Endothelial cell (in vitro differentiated cells): ENCODE measurements around the gene SESN2. TPM values are rescaled to one million over a fixed set of nuclear protein-coding genes. Genes with fewer than 3 reads are reported as not detected.

Experiments
- DNase-seq: peaks from one replicate; pipeline ENCODE4 v3.0.0; 2021; ENCODE audit warnings: low spot score
- H3K27ac Mint-ChIP-seq: one replicate; pipeline ENCODE4 v1.8.0; 2021; ENCODE audit warnings: mixed read lengths, inconsistent platforms; ENCODE audit not compliant: unreplicated experiment
- H3K27me3 Mint-ChIP-seq: one replicate; pipeline ENCODE4 v1.8.0; 2021; ENCODE audit warnings: mild to moderate bottlenecking, moderate library complexity, mixed read lengths, inconsistent platforms; ENCODE audit not compliant: unreplicated experiment
- H3K36me3 Mint-ChIP-seq: one replicate; pipeline ENCODE4 v1.8.0; 2021; ENCODE audit warnings: mild to moderate bottlenecking, low read depth, mixed read lengths, inconsistent platforms; ENCODE audit not compliant: unreplicated experiment
- H3K4me1 Mint-ChIP-seq: one replicate; pipeline ENCODE4 v1.8.0; 2021; ENCODE audit warnings: mild to moderate bottlenecking, mixed read lengths, inconsistent platforms; ENCODE audit not compliant: unreplicated experiment
- H3K4me3 Mint-ChIP-seq: one replicate; pipeline ENCODE4 v1.8.0; 2021; ENCODE audit warnings: mild to moderate bottlenecking, mixed read lengths, inconsistent platforms; ENCODE audit not compliant: unreplicated experiment
- H3K9me3 Mint-ChIP-seq: one replicate; pipeline ENCODE4 v1.8.0; 2021; ENCODE audit warnings: mixed read lengths, inconsistent platforms; ENCODE audit not compliant: unreplicated experiment
- CTCF ChIP-seq: fragments of 200-600 bp; sonication (generic); IDR thresholded peaks from one replicate; pipeline ENCODE4 v1.5.0; 2021; ENCODE audit warnings: antibody characterized with exemption; ENCODE audit not compliant: unreplicated experiment
- total RNA-seq: library from RNA; stranded (reverse); fragmentation: NEBNext Ultra II Directional; extraction: Animal tissue kit (Norgen Biotek cat#: 25700); gene quantifications from one replicate; pipeline ENCODE4 v1.2.1, GENCODE V29; 2021; ENCODE audit not compliant: unreplicated experiment

Gene SESN2
- total RNA-seq, 1 donor from 2014 or later: 31.0 TPM

- Mint-ChIP-seq H3K9me3 (no peaks in the 10 kb centered on the region), H3K27me3 (no peaks in the 10 kb centered on the region), H3K36me3 (no peaks in the 10 kb centered on the region), H3K4me1 (peaks cover 3% of the 10 kb centered on the region), H3K27ac (no peak overlapping the region), H3K4me3 (no peak overlapping the region)
- no peak for TF ChIP-seq CTCF
- DNase-seq: no peak
Observed at GRCh38 chr1:28313702-28314546, 54.6 kb downstream of the SESN2 start.

- H3K27ac Mint-ChIP-seq: no peak overlapping the region
- no peak overlapping the region for H3K4me3 Mint-ChIP-seq
- H3K27me3 Mint-ChIP-seq: no peaks in the 10 kb centered on the region
- H3K4me1 Mint-ChIP-seq: peaks cover 3% of the 10 kb centered on the region
- DNase-seq: no peak
- H3K36me3 Mint-ChIP-seq: no peaks in the 10 kb centered on the region
- no peaks in the 10 kb centered on the region for H3K9me3 Mint-ChIP-seq
- TF ChIP-seq CTCF: no peak
Observed at GRCh38 chr1:28314547-28314941, 55.2 kb downstream of the SESN2 start.

- no peaks in the 10 kb centered on the region for H3K27me3 Mint-ChIP-seq
- H3K36me3 Mint-ChIP-seq: no peaks in the 10 kb centered on the region
- no peak for DNase-seq
- H3K4me1 Mint-ChIP-seq: peaks cover 3% of the 10 kb centered on the region
- TF ChIP-seq CTCF: no peak
- no peak overlapping the region for H3K27ac Mint-ChIP-seq
- H3K9me3 Mint-ChIP-seq: no peaks in the 10 kb centered on the region
- no peak overlapping the region for H3K4me3 Mint-ChIP-seq
Observed at GRCh38 chr1:28317014-28317413, 57.7 kb downstream of the SESN2 start.

GRCh38 chr1:28322194-28322593 is 62.9 kb downstream of the SESN2 start:
- DNase-seq: no peak
- Mint-ChIP-seq H3K4me3 (no peak overlapping the region), H3K36me3 (no peaks in the 10 kb centered on the region), H3K9me3 (no peaks in the 10 kb centered on the region), H3K4me1 (no peaks in the 10 kb centered on the region), H3K27me3 (no peaks in the 10 kb centered on the region), H3K27ac (no peak overlapping the region)
- no peak for TF ChIP-seq CTCF

GRCh38 chr1:28323720-28324119 is 64.4 kb downstream of the SESN2 start:
- H3K36me3 Mint-ChIP-seq: no peaks in the 10 kb centered on the region
- H3K9me3 Mint-ChIP-seq: no peaks in the 10 kb centered on the region
- TF ChIP-seq CTCF: no peak
- H3K27ac Mint-ChIP-seq: no peak overlapping the region
- peaks cover 4% of the 10 kb centered on the region for H3K27me3 Mint-ChIP-seq
- H3K4me3 Mint-ChIP-seq: no peak overlapping the region
- no peak for DNase-seq
- peaks cover 8% of the 10 kb centered on the region for H3K4me1 Mint-ChIP-seq
